GM23248 (cell line): ENCODE measurements around the gene ZNF263.

Experiments
- EZH2 ChIP-seq: fragments of 200-600 bp; sonication (generic); IDR thresholded peaks from 2 replicates; pipeline ENCODE4 v1.6.1; 2018; ENCODE audit warnings: antibody characterized with exemption, mild to moderate bottlenecking; ENCODE audit not compliant: insufficient read depth, poor library complexity, severe bottlenecking
- EZH2phosphoT487 ChIP-seq: fragments of 200-600 bp; sonication (generic); IDR thresholded peaks from 2 replicates; pipeline ENCODE4 v1.6.1; 2018; ENCODE audit warnings: antibody characterized with exemption, moderate library complexity, mild to moderate bottlenecking, low read depth; ENCODE audit not compliant: insufficient read depth

GRCh38 chr16:3321816-3322215, 38.5 kb downstream of the ZNF263 start:
- no peak for TF ChIP-seq EZH2phosphoT487
- TF ChIP-seq EZH2: no peak
